H9 (cell line): ENCODE data around the gene FSIP1. TPM values are rescaled to one million over a fixed set of nuclear protein-coding genes. Genes with fewer than 3 reads are reported as not detected.

Source experiments
- DNase-seq: peaks from one replicate; pipeline ENCODE4 v3.0.0-alpha.2; 2017
- H2AFZ ChIP-seq: one replicate; pipeline ENCODE4 v1.6.1; 2013; ENCODE audit warnings: mild to moderate bottlenecking, low read length, control low read depth, moderate library complexity
- H2AK5ac ChIP-seq: 2 replicates; pipeline ENCODE4 v1.6.1; 2013; ENCODE audit warnings: low read length, control low read depth, mixed read lengths; ENCODE audit not compliant: insufficient read length
- H2BK120ac ChIP-seq: one replicate; pipeline ENCODE4 v1.6.1; 2013; ENCODE audit warnings: low read depth, mild to moderate bottlenecking, low read length, control low read depth, inconsistent platforms; ENCODE audit not compliant: poor library complexity, severe bottlenecking
- H2BK12ac ChIP-seq: 2 replicates; pipeline ENCODE4 v1.6.1; 2013; ENCODE audit warnings: low read length, control low read depth, mixed read lengths, low read depth; ENCODE audit not compliant: insufficient read length
- H2BK15ac ChIP-seq: 2 replicates; pipeline ENCODE4 v1.6.1; 2013; ENCODE audit warnings: low read depth, low read length, control low read depth
- H2BK20ac ChIP-seq: one replicate; pipeline ENCODE4 v1.6.1; 2013; ENCODE audit warnings: low read depth, mild to moderate bottlenecking, low read length, control low read depth, inconsistent platforms; ENCODE audit not compliant: poor library complexity, severe bottlenecking
- H2BK5ac ChIP-seq: 2 replicates; pipeline ENCODE4 v1.6.1; 2013; ENCODE audit warnings: low read length, control low read depth, mixed read lengths; ENCODE audit not compliant: insufficient read length
- H3K14ac ChIP-seq: 2 replicates; pipeline ENCODE4 v1.6.1; 2013; ENCODE audit warnings: low read length, control low read depth; ENCODE audit not compliant: insufficient read depth
- H3K18ac ChIP-seq: 2 replicates; pipeline ENCODE4 v1.6.1; 2013; ENCODE audit warnings: low read depth, mild to moderate bottlenecking, mixed read lengths, low read length, control low read depth; ENCODE audit not compliant: insufficient read length
- H3K23ac ChIP-seq: 2 replicates; pipeline ENCODE4 v1.6.1; 2013; ENCODE audit warnings: low read length, control low read depth, mixed read lengths, low read depth; ENCODE audit not compliant: insufficient read length
- H3K23me2 ChIP-seq: 2 replicates; pipeline ENCODE4 v1.6.1; 2013; ENCODE audit warnings: low read depth, mild to moderate bottlenecking, mixed read lengths, low read length, control low read depth; ENCODE audit not compliant: insufficient read length, poor library complexity, severe bottlenecking
- H3K27ac ChIP-seq: 2 replicates; pipeline ENCODE4 v1.5.1; 2013; ENCODE audit warnings: low read length, control low read depth, mixed read lengths, low read depth; ENCODE audit not compliant: insufficient read length
- H3K27me3 ChIP-seq: 2 replicates; pipeline ENCODE4 v1.6.1; 2013; ENCODE audit warnings: low read length, control low read depth, inconsistent platforms; ENCODE audit not compliant: insufficient read depth
- H3K4ac ChIP-seq: 2 replicates; pipeline ENCODE4 v1.6.1; 2013; ENCODE audit warnings: low read depth, mild to moderate bottlenecking, control low read depth, inconsistent platforms, low read length, moderate library complexity
- H3K4me1 ChIP-seq: 2 replicates; pipeline ENCODE4 v1.6.1; 2013; ENCODE audit warnings: low read length, control low read depth, inconsistent platforms; ENCODE audit not compliant: insufficient read depth
- H3K4me2 ChIP-seq: 2 replicates; pipeline ENCODE4 v1.6.1; 2013; ENCODE audit warnings: low read length, control low read depth, mixed read lengths; ENCODE audit not compliant: insufficient read length, insufficient read depth
- H3K56ac ChIP-seq: 2 replicates; pipeline ENCODE4 v1.6.1; 2013; ENCODE audit warnings: low read depth, mild to moderate bottlenecking, mixed read lengths, low read length, control low read depth; ENCODE audit not compliant: insufficient read length
- H3K79me1 ChIP-seq: 2 replicates; pipeline ENCODE4 v1.6.1; 2013; ENCODE audit warnings: low read depth, mild to moderate bottlenecking, moderate library complexity, low read length, control low read depth, inconsistent platforms; ENCODE audit not compliant: insufficient read depth, poor library complexity, severe bottlenecking
- H3K79me2 ChIP-seq: 2 replicates; pipeline ENCODE4 v1.6.1; 2013; ENCODE audit warnings: low read length, control low read depth, inconsistent platforms; ENCODE audit not compliant: insufficient read depth
- H3K9ac ChIP-seq: 2 replicates; pipeline ENCODE4 v1.6.1; 2013; ENCODE audit warnings: low read length, control low read depth, mixed read lengths; ENCODE audit not compliant: insufficient read length; ENCODE audit errors: extremely low read depth
- H3K9me3 ChIP-seq: one replicate; pipeline ENCODE4 v1.6.1; 2013; ENCODE audit warnings: low read depth, low read length, inconsistent platforms; ENCODE audit not compliant: control insufficient read depth
- H3T11ph ChIP-seq: one replicate; pipeline ENCODE4 v1.6.1; 2013; ENCODE audit warnings: mild to moderate bottlenecking, low read length, control low read depth, inconsistent platforms
- H4K20me1 ChIP-seq: one replicate; pipeline ENCODE4 v1.6.1; 2013; ENCODE audit not compliant: control insufficient read depth, insufficient read length, insufficient read depth
- H4K5ac ChIP-seq: 2 replicates; pipeline ENCODE4 v1.6.1; 2013; ENCODE audit warnings: low read depth, mild to moderate bottlenecking, mixed read lengths, low read length, control low read depth; ENCODE audit not compliant: insufficient read length
- H4K8ac ChIP-seq: replicated peaks from 2 replicates; pipeline ENCODE4 v1.6.1; 2013; ENCODE audit warnings: low read length, control low read depth, mixed read lengths, low read depth; ENCODE audit not compliant: insufficient read length
- H4K91ac ChIP-seq: 2 replicates; pipeline ENCODE4 v1.6.1; 2013; ENCODE audit warnings: low read depth, mild to moderate bottlenecking, moderate library complexity, mixed read lengths, low read length, control low read depth; ENCODE audit not compliant: insufficient read length
- H3K27ac Mint-ChIP-seq, 3 experiments: 2 replicates in 2 of 3; 3 replicates in 1 of 3; pipeline ENCODE4 v1.8.0; 2020 to 2021; ENCODE audit warnings: mixed read lengths in 3 of 3, mild to moderate bottlenecking in 1 of 3, moderate library complexity in 1 of 3
- H3K27me3 Mint-ChIP-seq: 2 replicates; pipeline ENCODE4 v1.8.0; 2021; ENCODE audit warnings: low read depth, mild to moderate bottlenecking, moderate library complexity, mixed read lengths
- H3K36me3 Mint-ChIP-seq, 3 experiments: 2 replicates in 2 of 3; 3 replicates in 1 of 3; pipeline ENCODE4 v1.8.0; 2020 to 2021; ENCODE audit warnings: low read depth in 3 of 3, mixed read lengths in 3 of 3; ENCODE audit not compliant: insufficient read depth in 1 of 3
- H3K4me1 Mint-ChIP-seq, 2 experiments: 2 replicates each; pipeline ENCODE4 v1.8.0; 2020; ENCODE audit warnings: mixed read lengths in 2 of 2
- H3K4me3 Mint-ChIP-seq, 2 experiments: 2 replicates in 1 of 2; 3 replicates in 1 of 2; pipeline ENCODE4 v1.8.0; 2020 to 2021; ENCODE audit warnings: mild to moderate bottlenecking in 2 of 2, mixed read lengths in 2 of 2, moderate library complexity in 1 of 2
- H3K9me3 Mint-ChIP-seq, 2 experiments: 2 replicates in 1 of 2; 3 replicates in 1 of 2; pipeline ENCODE4 v1.8.0; 2020; ENCODE audit warnings: mild to moderate bottlenecking in 2 of 2, mixed read lengths in 2 of 2, moderate library complexity in 1 of 2
- CTCF ChIP-seq: fragments of 200-600 bp; sonication (generic); conservative IDR thresholded peaks from 3 replicates; pipeline ENCODE4 v1.8.0; 2021; ENCODE audit warnings: antibody characterized with exemption, mild to moderate bottlenecking
- WGBS: extraction: QIAGEN DNeasy Blood & Tissue Kit; methylation state at CpG from one replicate; pipeline ENCODE4 v1.1.7; 2013; ENCODE audit warnings: missing lambda C conversion rate, low lambda C conversion rate, mixed read lengths; ENCODE audit not compliant: insufficient read length; ENCODE audit errors: extremely low coverage; 5-methylcytosine and 5-hydroxymethylcytosine counted together
- total RNA-seq: library from RNA; stranded (reverse); gene quantifications from 2 replicates; pipeline ENCODE4 v1.2.1, GENCODE V29; 2021

The FSIP1 gene
- total RNA-seq, 1 experiment from 2014 or later: 0.96 TPM

DNA sequence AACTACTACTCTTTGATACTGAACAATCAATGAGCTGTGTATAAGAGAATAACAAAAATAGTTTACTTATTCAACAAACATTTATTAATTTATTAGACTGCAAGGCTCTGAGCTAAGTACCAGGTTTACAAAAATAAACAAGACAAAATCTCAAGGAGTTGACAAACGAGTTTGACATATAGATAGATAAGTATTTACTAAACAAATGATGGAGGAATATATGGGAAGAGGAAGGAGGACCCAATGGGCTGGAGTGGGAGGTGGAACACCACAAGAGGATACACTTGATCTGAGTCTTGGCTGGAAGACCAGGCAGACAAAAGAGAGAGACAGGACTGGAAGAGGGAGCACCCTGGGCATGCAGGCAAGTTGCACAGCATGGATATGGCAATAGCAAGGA, 47.5 kb upstream of the FSIP1 start:
- no peak for DNase-seq
- no CpG with 5 or more reads among the region's 1 CpG for WGBS
- no peak overlapping the region for H2BK5ac ChIP-seq
- no peak overlapping the region for H2AK5ac ChIP-seq
- H2BK20ac ChIP-seq: no peak overlapping the region
- H3K14ac ChIP-seq: no peak overlapping the region
- H2BK12ac ChIP-seq: no peak overlapping the region
- no peak overlapping the region for H4K5ac ChIP-seq
- H3K27me3 ChIP-seq: no peaks in the 10 kb centered on the region
- H3K79me1 ChIP-seq: peaks cover 6% of the 10 kb centered on the region
- no peak overlapping the region for H3K56ac ChIP-seq
- no peak overlapping the region for H2BK120ac ChIP-seq
- H4K20me1 ChIP-seq: no peaks in the 10 kb centered on the region
- no peak overlapping the region for H3K23ac ChIP-seq
- no peak overlapping the region for H4K91ac ChIP-seq
- Mint-ChIP-seq H3K4me3 (no peak overlapping the region), H3K27ac (peak overlapping the region in 1 of 3 experiments; percentile 42; a peak in 2 of 7 replicates), H3K4me1 (peaks cover 38 to 59% of the 10 kb centered on the region in 2 experiments), H3K9me3 (peaks cover 0 to 2% of the 10 kb centered on the region in 2 experiments; a peak in 1 of 5 replicates), H3K27me3 (no peaks in the 10 kb centered on the region; the same call in 1 of the 2 replicates), H3K36me3 (peaks cover 4 to 19% (median 13%) of the 10 kb centered on the region in 3 experiments; a peak in 6 of 7 replicates)
- no peak overlapping the region for H3K4ac ChIP-seq
- no peak overlapping the region for H3T11ph ChIP-seq
- H3K27ac ChIP-seq: no peak overlapping the region
- no peak overlapping the region for H2BK15ac ChIP-seq
- no peak overlapping the region for H4K8ac ChIP-seq
- no peak overlapping the region for H3K18ac ChIP-seq
- peaks cover 25% of the 10 kb centered on the region; the same call in 1 of the 2 replicates for H3K79me2 ChIP-seq
- no peaks in the 10 kb centered on the region for H3K23me2 ChIP-seq
- no peak overlapping the region for H2AFZ ChIP-seq
- H3K4me1 ChIP-seq: peaks cover 6% of the 10 kb centered on the region
- no peak overlapping the region for H3K9ac ChIP-seq
- H3K4me2 ChIP-seq: no peak overlapping the region
- H3K9me3 ChIP-seq: no peaks in the 10 kb centered on the region
- no peak for TF ChIP-seq CTCF
